ENCODE results near the gene LY6G5C. TPM values are rescaled to one million over a fixed set of nuclear protein-coding genes. Genes with fewer than 3 reads are reported as not detected.

LY6G5C gene
- total and polyA plus RNA-seq, 2 donors (not counting 1 experiment from before 2014, with no cell fraction given), result 0.83 to 2.0 TPM

GRCh38 chr6:31705931-31706330 is 25.1 kb upstream of the LY6G5C start:
- Histone ChIP-seq H3K9me3 (ENCODE audit: control insufficient read depth, insufficient read depth, low read depth, low read length) (no peaks in the 10 kb centered on the region), H3K4me3 (replicated peaks in 1 of 4; ENCODE audit: control extremely low read depth in 1 of 4, insufficient read depth in 1 of 4, low read depth in 3 of 4, low read length in 4 of 4) (no peak overlapping the region), H3K79me2 (ENCODE audit: control insufficient read depth, insufficient read depth, low read length) (peaks cover 18% of the 10 kb centered on the region), H3K4me2 (ENCODE audit: extremely low read depth, insufficient read depth, low read length) (no peak overlapping the region), H3K27me3 (ENCODE audit: control insufficient read depth, insufficient read depth, low read length) (peaks cover 5% of the 10 kb centered on the region), H3K36me3 (ENCODE audit: control insufficient read depth, insufficient read depth, low read length) (no peaks in the 10 kb centered on the region), H4K20me1 (ENCODE audit: control insufficient read depth, extremely low read depth, insufficient read depth, low read length) (no peaks in the 10 kb centered on the region), H3K9ac (ENCODE audit: insufficient read depth, low read length) (no peak overlapping the region), H3K4me1 (ENCODE audit: control insufficient read depth, extremely low read depth, insufficient read depth, low read length) (peaks cover 8% of the 10 kb centered on the region), H3K27ac (ENCODE audit: insufficient read depth, low read length) (no peak overlapping the region), H2AFZ (ENCODE audit: low read length) (no peak overlapping the region)
- TF ChIP-seq EZH2 (IDR thresholded peaks at IDR 0.05; ENCODE audit: low read length, missing control alignments), result no peak
- TF ChIP-seq CTCF (conservative IDR thresholded peaks at IDR 0.05 in 1 of 2, IDR thresholded peaks at IDR 0.05 in 1 of 2; ENCODE audit: low read depth in 1 of 2, low read length in 2 of 2), result no peak
- no peak for DNase-seq (ENCODE audit: low read depth in 2 of 2)

DNA sequence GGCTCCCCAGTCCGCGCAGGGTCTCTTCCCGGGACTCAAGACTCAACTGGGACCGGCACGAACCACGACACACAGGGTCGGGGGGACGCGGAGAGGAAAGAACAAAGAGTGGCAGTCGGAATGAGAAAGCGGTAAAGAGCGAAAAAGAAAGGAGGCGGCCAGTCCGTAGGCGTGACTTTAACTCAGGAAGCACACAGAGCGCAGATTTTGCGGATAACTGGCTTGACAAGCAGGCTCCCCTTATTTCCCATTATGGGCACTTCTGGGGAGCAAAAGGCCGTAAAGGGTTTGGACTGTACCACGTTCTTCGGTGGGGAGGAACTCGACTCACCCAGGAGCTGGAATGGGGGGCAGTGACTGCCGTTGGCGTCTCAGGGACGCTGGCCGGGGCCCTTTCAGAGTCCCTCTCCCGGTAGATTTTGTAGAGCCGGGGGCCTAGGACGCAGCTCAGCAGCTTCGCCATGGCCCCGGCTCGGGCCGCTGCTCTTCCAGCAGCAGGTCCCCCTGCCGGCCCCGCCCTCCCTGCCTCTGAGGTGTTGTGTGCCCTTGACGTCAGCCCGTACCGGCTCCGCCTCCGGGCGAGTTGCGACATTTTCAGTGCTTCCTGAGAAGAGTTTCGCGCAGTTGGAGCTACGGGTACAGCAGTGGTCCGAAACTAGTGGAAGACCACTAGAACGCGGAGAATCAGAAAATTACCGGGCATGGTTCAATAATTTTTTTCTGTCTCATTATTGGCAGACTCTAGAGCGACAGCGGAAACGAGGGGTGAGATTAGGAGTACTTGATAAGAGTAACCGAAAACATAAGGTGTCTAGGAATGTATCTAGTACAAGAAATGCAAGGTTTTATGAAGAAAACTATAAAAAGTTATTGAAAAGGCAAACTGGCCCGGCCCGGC is 22.2 kb upstream of the LY6G5C start, which contains the start of gene ABHD16A:
Gene ABHD16A (minus strand): TSS at position 506 of the 898 bp plus-strand sequence. CDS start 43 bp downstream, at position 463.
- Histone ChIP-seq H3K27me3 (ENCODE audit: control insufficient read depth, insufficient read depth, low read length) (no peaks in the 10 kb centered on the region), H3K4me3 (replicated peaks in 1 of 4; ENCODE audit: control extremely low read depth in 1 of 4, insufficient read depth in 1 of 4, low read depth in 3 of 4, low read length in 4 of 4) (peak within 1 kb of the TSS; percentile 76 to 93 (median 82)), H3K4me2 (ENCODE audit: extremely low read depth, insufficient read depth, low read length) (peak within 1 kb of the TSS; percentile 98), H3K36me3 (ENCODE audit: control insufficient read depth, insufficient read depth, low read length) (no peaks in the 10 kb centered on the region), H3K9ac (ENCODE audit: insufficient read depth, low read length) (peak within 1 kb of the TSS; percentile 96), H4K20me1 (ENCODE audit: control insufficient read depth, extremely low read depth, insufficient read depth, low read length) (no peaks in the 10 kb centered on the region), H2AFZ (ENCODE audit: low read length) (peak within 1 kb of the TSS; percentile 93), H3K79me2 (ENCODE audit: control insufficient read depth, insufficient read depth, low read length) (peaks cover 22% of the 10 kb centered on the region), H3K27ac (ENCODE audit: insufficient read depth, low read length) (peak within 1 kb of the TSS; percentile 98), H3K4me1 (ENCODE audit: control insufficient read depth, extremely low read depth, insufficient read depth, low read length) (peaks cover 8% of the 10 kb centered on the region), H3K9me3 (ENCODE audit: control insufficient read depth, insufficient read depth, low read depth, low read length) (no peaks in the 10 kb centered on the region)
- peak; percentile 98 to 99 for DNase-seq (ENCODE audit: low read depth in 2 of 2)
- TF ChIP-seq CTCF (conservative IDR thresholded peaks at IDR 0.05 in 1 of 2, IDR thresholded peaks at IDR 0.05 in 1 of 2; ENCODE audit: low read depth in 1 of 2, low read length in 2 of 2) (no peak), EZH2 (IDR thresholded peaks at IDR 0.05; ENCODE audit: low read length, missing control alignments) (no peak)

- Histone ChIP-seq H3K27me3 (ENCODE audit: control insufficient read depth, insufficient read depth, low read length) (no peaks in the 10 kb centered on the region), H3K9me3 (ENCODE audit: control insufficient read depth, insufficient read depth, low read depth, low read length) (no peaks in the 10 kb centered on the region), H3K9ac (ENCODE audit: insufficient read depth, low read length) (peak overlapping the region; percentile 96), H3K4me1 (ENCODE audit: control insufficient read depth, extremely low read depth, insufficient read depth, low read length) (peaks cover 8% of the 10 kb centered on the region), H3K4me2 (ENCODE audit: extremely low read depth, insufficient read depth, low read length) (peak overlapping the region; percentile 98), H3K79me2 (ENCODE audit: control insufficient read depth, insufficient read depth, low read length) (peaks cover 22% of the 10 kb centered on the region), H3K4me3 (replicated peaks in 1 of 4; ENCODE audit: control extremely low read depth in 1 of 4, insufficient read depth in 1 of 4, low read depth in 3 of 4, low read length in 4 of 4) (peak overlapping the region; percentile 76 to 93 (median 82)), H3K27ac (ENCODE audit: insufficient read depth, low read length) (peak overlapping the region; percentile 98), H3K36me3 (ENCODE audit: control insufficient read depth, insufficient read depth, low read length) (no peaks in the 10 kb centered on the region), H4K20me1 (ENCODE audit: control insufficient read depth, extremely low read depth, insufficient read depth, low read length) (no peaks in the 10 kb centered on the region), H2AFZ (ENCODE audit: low read length) (peak overlapping the region; percentile 77)
- peak in 1 of 2 donors; percentile 26 for DNase-seq (ENCODE audit: low read depth in 2 of 2)
- TF ChIP-seq CTCF (conservative IDR thresholded peaks at IDR 0.05 in 1 of 2, IDR thresholded peaks at IDR 0.05 in 1 of 2; ENCODE audit: low read depth in 1 of 2, low read length in 2 of 2) (no peak), EZH2 (IDR thresholded peaks at IDR 0.05; ENCODE audit: low read length, missing control alignments) (no peak)
Measured at GRCh38 chr6:31702405-31702818, 21.5 kb upstream of the LY6G5C start.
